Measurements from ENCODE around the gene TMEM263.

DNA sequence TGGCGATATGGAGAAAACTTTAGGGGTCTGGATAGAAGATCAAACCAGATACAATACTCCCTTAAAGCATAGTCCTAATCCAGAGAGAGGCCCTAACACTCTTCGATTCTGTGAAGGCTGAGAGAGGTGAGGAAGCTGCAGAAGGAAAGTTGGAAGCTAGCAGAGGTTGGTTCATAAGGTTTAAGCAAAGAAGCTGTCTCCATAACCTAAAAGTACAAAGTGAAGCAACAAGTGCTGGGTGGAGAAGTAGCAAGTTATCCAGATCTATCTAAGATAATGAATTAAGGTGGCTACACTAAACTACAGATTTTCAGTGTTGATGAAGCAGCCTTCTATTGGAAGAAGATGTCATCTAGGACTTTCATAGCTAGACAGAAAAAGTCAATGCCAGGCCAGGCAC is 55.8 kb downstream of the TMEM263 start:
- TF ChIP-seq, protein P1, sequence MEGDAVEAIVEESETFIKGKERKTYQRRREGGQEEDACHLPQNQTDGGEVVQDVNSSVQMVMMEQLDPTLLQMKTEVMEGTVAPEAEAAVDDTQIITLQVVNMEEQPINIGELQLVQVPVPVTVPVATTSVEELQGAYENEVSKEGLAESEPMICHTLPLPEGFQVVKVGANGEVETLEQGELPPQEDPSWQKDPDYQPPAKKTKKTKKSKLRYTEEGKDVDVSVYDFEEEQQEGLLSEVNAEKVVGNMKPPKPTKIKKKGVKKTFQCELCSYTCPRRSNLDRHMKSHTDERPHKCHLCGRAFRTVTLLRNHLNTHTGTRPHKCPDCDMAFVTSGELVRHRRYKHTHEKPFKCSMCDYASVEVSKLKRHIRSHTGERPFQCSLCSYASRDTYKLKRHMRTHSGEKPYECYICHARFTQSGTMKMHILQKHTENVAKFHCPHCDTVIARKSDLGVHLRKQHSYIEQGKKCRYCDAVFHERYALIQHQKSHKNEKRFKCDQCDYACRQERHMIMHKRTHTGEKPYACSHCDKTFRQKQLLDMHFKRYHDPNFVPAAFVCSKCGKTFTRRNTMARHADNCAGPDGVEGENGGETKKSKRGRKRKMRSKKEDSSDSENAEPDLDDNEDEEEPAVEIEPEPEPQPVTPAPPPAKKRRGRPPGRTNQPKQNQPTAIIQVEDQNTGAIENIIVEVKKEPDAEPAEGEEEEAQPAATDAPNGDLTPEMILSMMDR (conservative IDR thresholded peaks at IDR 0.05; ENCODE audit: low read length) = no peak
- TF ChIP-seq EZH2phosphoT487 (IDR thresholded peaks at IDR 0.05; ENCODE audit: borderline replicate concordance) = no peak
